T47D (cell line): ENCODE results near the gene NEK4.

Experiments used
- DNase-seq, 2 experiments: peaks; one replicate each; pipeline versions ENCODE4 v3.0.0 to v3.0.0-alpha.2; 2011 to 2012; ENCODE audit warnings: low read depth in 1 of 2, low spot score in 1 of 2
- JUND ChIP-seq: IDR thresholded peaks from 2 replicates; pipeline ENCODE4 v1.6.1; 2012; ENCODE audit warnings: low read depth
- in situ Hi-C: cut with HindIII; loops from 2 replicates; pipeline ENCODE4 v1.10.0; 2016; ENCODE audit warnings: low sequenced_read_pairs, low pct_unique_long_range_greater_than_20kb

NEK4 gene

DNA sequence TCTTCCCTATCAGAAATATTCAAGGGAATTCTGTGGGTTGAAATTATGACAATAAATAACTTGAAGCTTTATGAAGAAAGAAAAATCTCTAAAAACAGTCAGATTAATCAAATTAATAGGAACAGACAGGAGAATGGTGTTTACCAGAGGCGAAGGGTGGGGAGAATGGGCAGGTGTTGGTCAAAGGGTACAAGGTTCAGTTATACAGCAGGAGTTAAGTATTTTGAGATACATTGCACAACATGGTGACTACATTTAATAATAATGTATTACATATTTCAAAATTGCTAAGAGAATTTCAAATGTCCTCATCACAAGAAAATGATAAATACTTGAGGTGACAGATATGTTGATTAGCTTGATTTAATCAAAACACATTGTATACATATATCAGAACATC lies 46.2 kb downstream of the NEK4 start:
- in situ Hi-C loops, result no loop called here
- no peak for DNase-seq
- TF ChIP-seq JUND, result no peak

DNA sequence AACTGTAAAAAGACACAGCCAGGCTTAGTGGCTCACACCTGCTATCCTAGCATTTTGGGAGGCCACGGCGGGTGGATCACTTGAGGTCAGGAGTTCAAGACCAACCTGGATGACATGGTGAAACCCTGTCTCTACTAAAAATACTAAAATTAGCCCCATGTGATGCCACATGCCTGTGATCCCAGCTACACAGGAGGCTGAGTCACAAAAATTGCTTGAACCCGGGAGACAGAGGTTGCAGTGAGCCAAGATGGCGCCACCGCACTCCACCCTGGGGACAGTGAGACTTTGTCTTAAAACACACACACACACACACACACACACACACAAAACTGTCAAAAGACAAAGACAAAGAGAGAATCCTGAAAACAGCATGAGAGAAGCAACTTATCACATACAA lies 46.8 kb downstream of the NEK4 start:
- DNase-seq, result no peak
- no peak for TF ChIP-seq JUND
- in situ Hi-C loops, result no loop called here

DNA sequence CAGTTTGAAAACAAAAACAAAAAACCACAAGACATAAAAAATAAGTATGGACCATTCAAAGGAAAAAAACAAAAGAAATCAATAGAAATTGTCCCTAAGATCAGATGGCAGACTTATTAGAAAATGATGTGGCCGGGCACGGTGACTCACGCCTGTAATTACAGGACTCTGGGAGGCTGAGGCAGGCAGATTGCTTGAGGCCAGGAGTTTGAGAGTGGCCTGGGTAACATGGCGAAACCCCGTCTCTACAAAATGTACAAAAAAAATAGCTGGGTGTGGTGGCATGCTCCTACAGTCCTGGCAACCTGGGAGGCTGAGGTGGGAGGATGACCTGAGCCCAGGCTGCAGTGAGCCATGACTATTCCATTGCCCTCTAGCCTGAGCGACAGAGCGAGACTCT lies 48.2 kb downstream of the NEK4 start:
- in situ Hi-C loops, result no loop called here
- TF ChIP-seq JUND, result no peak
- DNase-seq, result no peak

DNA sequence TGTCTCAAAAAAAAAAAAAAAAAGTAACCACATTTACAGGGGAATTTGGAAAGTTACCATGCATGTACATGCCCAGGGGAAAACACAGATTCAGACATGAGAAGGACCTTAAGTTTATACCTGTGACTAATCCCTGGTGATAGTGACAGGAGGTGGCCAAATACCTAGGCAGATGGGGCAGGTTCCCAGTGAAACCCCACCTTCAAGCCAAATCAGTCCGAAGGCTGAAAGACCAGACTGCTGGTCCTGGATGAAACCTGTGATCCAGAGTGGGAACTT lies 49.1 kb downstream of the NEK4 start:
- in situ Hi-C loops, result no loop called here
- no peak for DNase-seq
- no peak for TF ChIP-seq JUND

DNA sequence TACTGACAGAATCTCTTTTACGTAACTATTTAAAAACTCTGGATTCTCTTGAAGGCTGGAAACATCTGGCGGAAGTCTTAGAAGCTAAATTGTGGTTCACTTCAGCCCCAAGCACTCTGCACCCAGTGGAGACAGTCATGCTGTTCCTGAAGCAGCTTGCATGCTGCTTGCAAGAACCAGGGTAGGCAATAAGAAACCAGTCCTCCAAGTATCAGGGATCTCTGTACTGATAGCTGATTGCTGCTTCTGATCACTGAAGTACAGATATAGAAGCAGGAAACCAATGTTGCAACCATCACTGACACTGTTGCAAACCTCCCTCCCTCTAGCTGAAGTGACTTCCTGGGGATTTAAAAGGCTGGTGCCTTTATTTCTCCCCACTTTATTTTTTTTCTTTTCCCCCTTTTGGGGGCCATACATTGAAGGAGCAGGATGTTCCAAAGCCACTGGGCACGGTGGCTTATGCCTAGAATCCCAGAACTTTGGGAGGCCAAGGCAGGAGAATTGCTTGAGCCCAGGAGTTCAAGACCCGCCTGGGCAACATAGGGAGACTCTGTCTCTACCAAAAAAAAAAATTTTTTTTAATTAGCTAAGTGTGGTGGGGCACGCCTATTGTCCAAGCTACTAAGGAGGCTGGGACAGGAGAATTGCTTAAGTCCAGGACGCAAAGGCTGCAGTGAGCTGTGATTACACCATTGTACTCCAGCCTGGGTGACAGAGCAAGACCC lies 49.6 kb downstream of the NEK4 start:
- in situ Hi-C loops, result no loop called here
- no peak for DNase-seq
- TF ChIP-seq JUND, result no peak

DNA sequence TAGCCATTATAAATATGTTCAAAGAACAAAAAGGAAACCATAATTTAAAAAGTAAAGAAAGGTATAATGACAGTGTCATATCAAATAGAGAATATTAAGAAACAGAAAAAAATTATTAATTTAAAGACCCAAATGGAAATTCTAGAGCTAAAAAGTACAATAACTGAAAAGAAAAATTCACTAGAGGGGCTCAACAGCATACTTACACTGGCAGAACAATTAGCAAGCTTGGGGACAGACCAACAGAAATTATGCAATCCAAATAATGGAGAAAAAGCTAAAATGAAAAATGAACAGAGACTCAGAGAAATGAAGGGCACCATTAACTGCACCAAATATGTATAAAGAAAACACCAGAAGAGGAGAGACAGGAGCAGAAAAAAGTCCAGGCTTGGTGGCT lies 51.1 kb downstream of the NEK4 start:
- TF ChIP-seq JUND, result no peak
- DNase-seq, result no peak
- in situ Hi-C loops, result no loop called here

DNA sequence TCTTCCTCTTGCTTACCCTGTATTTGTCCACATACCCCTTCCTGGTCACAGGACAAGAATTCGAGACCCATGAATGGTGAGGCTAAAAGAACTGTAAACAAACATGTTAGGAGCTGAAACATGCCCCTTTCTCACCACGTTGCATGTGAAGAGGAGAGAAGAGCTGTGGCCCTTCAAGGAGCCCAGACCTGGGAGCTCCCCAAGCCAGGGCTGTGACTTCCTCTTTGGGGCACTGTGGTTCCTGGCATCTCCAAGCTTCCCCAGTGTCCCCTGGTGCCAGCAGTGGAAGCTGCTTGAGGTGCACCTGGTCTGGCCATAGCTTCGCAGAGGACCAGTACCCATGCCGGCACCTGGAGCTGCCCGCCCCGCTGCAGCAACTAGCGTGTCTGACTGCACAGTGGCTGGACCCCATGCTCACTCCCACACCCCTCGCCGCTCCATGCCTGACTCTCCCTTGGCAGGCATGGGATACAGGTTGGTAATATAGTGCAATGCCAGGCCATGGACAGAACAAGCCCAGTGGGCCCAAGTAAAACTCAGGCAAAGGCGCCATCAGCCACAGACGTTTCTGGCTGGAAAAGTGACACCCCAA lies 54.9 kb downstream of the NEK4 start:
- DNase-seq, result no peak
- TF ChIP-seq JUND, result no peak
- in situ Hi-C loops, result no loop called here

DNA sequence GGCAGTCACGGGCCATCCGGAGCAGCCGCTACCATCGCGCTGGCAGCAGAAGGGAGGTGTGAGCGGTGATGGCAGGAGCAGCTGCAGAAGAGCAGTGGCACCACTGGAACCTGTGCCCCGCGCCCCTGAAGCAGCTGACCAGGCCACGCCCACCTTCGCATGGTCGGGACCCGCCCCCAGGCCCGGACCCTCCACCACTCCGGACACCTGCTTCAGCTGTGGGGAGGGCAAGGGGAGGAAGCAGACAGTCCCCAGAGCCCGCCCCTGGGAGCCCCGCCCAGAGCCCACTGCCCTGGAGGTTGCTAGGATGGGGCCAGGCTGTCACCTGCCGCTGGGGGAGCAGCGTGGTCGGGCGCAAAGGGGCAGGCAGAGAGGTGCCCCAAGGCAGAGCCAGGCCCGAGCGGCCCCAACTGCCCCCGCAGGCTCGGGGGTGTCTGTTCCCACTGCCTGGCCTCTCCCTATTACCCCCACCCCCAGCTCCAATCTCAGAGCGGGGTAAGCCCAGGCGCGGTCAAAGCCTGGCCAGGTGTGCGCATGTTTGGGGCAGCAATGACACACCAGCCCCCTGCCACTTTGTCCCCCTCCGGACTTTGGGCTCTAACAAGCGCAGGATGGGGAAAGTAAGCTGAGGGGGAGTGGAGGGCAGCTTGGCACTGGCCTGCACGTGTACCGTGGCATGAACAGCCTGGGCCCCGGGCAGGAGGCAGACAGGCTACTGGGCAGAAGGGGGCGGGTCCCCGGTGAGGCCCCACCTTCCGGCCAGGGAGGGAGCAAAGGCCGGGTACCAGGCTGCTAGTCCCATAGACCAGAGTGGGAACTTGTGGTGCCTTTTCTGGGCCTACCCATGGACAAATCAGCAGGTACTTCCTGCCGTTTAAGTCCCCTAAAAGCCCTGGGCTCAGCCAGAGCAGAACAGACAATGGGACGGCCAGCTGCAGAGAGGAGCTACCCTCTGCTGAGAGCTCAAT lies 56.1 kb downstream of the NEK4 start:
- DNase-seq, result no peak
- in situ Hi-C loops, result no loop called here
- TF ChIP-seq JUND, result no peak

DNA sequence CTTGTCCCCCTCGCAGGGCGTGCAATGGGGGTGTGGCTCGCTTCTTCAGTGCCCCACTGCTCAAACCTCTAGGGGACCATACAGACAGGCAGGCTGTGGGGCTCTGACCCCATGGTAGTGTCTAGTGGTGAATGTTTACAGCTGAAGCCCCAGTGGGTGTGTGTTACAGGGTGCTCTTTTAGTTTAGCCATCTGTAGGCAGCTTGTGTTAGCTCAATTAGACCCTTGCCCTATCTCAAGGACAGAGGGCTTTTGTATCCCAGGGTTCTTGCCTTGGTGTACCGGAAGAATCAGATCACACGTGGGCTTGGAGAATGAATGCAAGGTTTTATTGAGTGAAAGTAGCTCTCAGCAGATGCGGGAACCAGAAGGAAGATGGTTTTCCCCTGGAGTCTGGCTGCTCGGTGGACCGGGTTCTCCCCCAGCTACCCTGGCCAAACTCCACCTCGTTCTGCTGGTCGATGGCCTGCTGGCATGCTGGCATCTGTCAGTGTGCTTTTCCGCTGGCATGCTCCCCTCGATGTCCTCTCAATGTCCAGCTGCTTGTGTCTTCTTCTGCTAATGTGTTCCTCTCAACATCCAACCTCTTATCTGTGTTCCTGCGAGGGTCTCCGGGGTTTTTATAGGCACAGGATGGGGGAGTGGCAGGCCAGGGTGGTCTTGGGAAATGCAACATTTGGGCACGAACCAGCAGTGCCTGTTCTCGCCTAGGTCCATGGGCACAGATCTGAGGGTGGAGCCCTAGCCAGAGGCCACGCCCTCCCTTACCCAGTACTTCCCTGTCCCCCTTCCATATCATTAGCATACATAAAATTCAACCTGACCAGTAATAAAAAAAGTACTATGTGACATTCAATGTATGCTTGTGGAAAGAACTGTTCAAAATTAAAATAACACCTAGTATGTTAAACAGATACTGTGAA lies 58.2 kb downstream of the NEK4 start:
- no peak for DNase-seq
- no peak for TF ChIP-seq JUND
- in situ Hi-C loops, result no loop called here

DNA sequence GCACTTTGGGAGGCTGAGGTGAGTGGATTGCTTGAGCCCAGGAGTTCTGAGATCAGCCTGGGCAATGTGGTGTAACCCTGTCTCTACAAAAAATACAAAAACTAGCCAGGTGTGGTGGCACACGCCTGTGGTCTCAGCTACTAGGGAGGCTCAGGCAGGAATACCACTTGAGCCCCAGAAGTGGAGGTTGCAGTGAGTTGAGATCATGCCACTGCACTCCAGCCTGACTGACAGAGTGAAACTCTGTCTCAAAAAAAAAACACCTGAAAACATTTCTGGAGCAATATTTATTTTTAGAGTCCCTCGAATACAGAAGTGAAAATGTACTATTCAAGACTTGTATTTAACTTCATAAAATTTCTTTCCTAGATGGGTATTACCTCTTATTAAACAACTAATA lies 60.2 kb downstream of the NEK4 start:
- no peak for TF ChIP-seq JUND
- no peak for DNase-seq
- in situ Hi-C loops, result no loop called here

DNA sequence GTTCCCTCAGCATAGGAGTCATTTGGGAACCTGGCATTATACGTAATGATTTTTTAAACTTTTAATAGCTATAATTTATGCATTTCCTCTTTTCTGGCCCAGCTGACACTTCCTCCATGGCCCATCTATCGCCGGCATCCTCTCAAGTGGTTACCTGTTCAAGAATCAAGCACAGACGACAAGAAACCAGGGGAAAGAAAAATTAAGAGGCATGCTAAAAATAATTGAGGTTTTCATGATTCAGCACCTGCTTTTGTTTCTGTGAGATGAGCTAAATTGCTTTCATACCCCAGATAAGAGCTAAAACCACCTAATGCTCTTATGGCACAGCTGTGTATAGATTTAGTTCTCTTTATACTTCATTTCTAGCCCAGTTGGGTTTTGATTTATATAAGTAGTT lies 63.2 kb downstream of the NEK4 start:
- no peak for TF ChIP-seq JUND
- DNase-seq, result no peak
- in situ Hi-C loops, result no loop called here
